GM12878 (cell line): Measurements from ENCODE around the gene LOXL3. TPM values are rescaled to one million over a fixed set of nuclear protein-coding genes. Genes with fewer than 3 reads are reported as not detected.

ENCODE experiments used
- CBX5 ChIP-seq: sonication (generic); IDR thresholded peaks from 2 replicates; pipeline ENCODE4 v1.6.1; 2016; ENCODE audit warnings: low read depth, moderate library complexity, mild to moderate bottlenecking, inconsistent platforms
- CHD1 ChIP-seq: IDR thresholded peaks from 2 replicates; pipeline ENCODE4 v1.6.1; 2012; ENCODE audit warnings: low read depth, low read length, improper control_type of control experiment
- CHD2 ChIP-seq: IDR thresholded peaks from 2 replicates; pipeline ENCODE4 v1.6.1; 2011; ENCODE audit warnings: low read depth, low read length, improper control_type of control experiment, borderline replicate concordance
- CUX1 ChIP-seq: IDR thresholded peaks from 2 replicates; pipeline ENCODE4 v1.6.1; 2012; ENCODE audit warnings: improper control_type of control experiment, low read depth, low read length; ENCODE audit not compliant: insufficient replicate concordance
- ETV6 ChIP-seq, 2 experiments: fragments of 450-650 bp in 1 of 2; IDR thresholded peaks in 1 of 2; conservative IDR thresholded peaks in 1 of 2; 2 replicates each; pipeline ENCODE4 v1.6.1; 2014; ENCODE audit warnings: antibody characterized with exemption in 1 of 2, borderline replicate concordance in 1 of 2, low read depth in 1 of 2, mild to moderate bottlenecking in 1 of 2, moderate library complexity in 1 of 2
- HCFC1 ChIP-seq: fragments of 150-350 bp; IDR thresholded peaks from 2 replicates; pipeline ENCODE4 v1.6.1; 2014; ENCODE audit warnings: low read length
- IKZF1 ChIP-seq: fragments of 450-650 bp; conservative IDR thresholded peaks from 2 replicates; pipeline ENCODE4 v1.6.1; 2017; ENCODE audit warnings: antibody characterized with exemption, mild to moderate bottlenecking
- JUND ChIP-seq: IDR thresholded peaks from 2 replicates; pipeline ENCODE4 v1.6.1; 2012; ENCODE audit warnings: low read depth, mild to moderate bottlenecking, low read length, improper control_type of control experiment, moderate library complexity
- KDM1A ChIP-seq: fragments of 200-600 bp; sonication (generic); IDR thresholded peaks from 2 replicates; pipeline ENCODE4 v1.6.1; 2016; ENCODE audit warnings: borderline replicate concordance
- NFYA ChIP-seq: IDR thresholded peaks from 2 replicates; pipeline ENCODE4 v1.6.1; 2011; ENCODE audit warnings: low read depth, mild to moderate bottlenecking, low read length, improper control_type of control experiment, borderline replicate concordance
- NKRF ChIP-seq: fragments of 450-650 bp; conservative IDR thresholded peaks from 2 replicates; pipeline ENCODE4 v1.6.1; 2017; ENCODE audit warnings: mild to moderate bottlenecking, moderate library complexity
- PAX8 ChIP-seq: fragments of 450-650 bp; IDR thresholded peaks from 2 replicates; pipeline ENCODE4 v1.6.1; 2017; ENCODE audit warnings: mild to moderate bottlenecking, moderate library complexity
- PML ChIP-seq: IDR thresholded peaks from 2 replicates; pipeline ENCODE4 v1.6.1; 2012; ENCODE audit warnings: low read length, inconsistent platforms
- POLR2AphosphoS2 ChIP-seq: IDR thresholded peaks from 2 replicates; pipeline ENCODE4 v1.6.1; 2011; ENCODE audit warnings: low read depth, mild to moderate bottlenecking, low read length, improper control_type of control experiment, moderate library complexity
- RELA ChIP-seq: fragments of 450-650 bp; IDR thresholded peaks from 2 replicates; pipeline ENCODE4 v1.8.0; 2014; ENCODE audit warnings: borderline replicate concordance; ENCODE audit not compliant: partially characterized antibody
- RELB ChIP-seq: fragments of 450-650 bp; IDR thresholded peaks from 2 replicates; pipeline ENCODE4 v1.6.1; 2017; ENCODE audit warnings: low read depth, mild to moderate bottlenecking, moderate library complexity
- RFX5 ChIP-seq: IDR thresholded peaks from 2 replicates; pipeline ENCODE4 v1.6.1; 2011; ENCODE audit warnings: low read depth, low read length, improper control_type of control experiment
- SPI1 ChIP-seq: IDR thresholded peaks from 2 replicates; pipeline ENCODE4 v1.6.1; 2011; ENCODE audit warnings: low read depth, mild to moderate bottlenecking, low read length, moderate library complexity, borderline replicate concordance; ENCODE audit not compliant: insufficient read depth
- WRNIP1 ChIP-seq: IDR thresholded peaks from 2 replicates; pipeline ENCODE4 v1.6.1; 2011; ENCODE audit warnings: low read depth, low read length, improper control_type of control experiment, borderline replicate concordance
- ZNF207 ChIP-seq: fragments of 450-650 bp; IDR thresholded peaks from 2 replicates; pipeline ENCODE4 v1.6.1; 2014; ENCODE audit warnings: antibody characterized with exemption, mild to moderate bottlenecking, borderline replicate concordance
- ZNF217 ChIP-seq: fragments of 450-650 bp; IDR thresholded peaks from 2 replicates; pipeline ENCODE4 v1.6.1; 2017; ENCODE audit warnings: antibody characterized with exemption, mild to moderate bottlenecking
- polyA plus RNA-seq, 11 experiments: library from polyadenylated mRNA; depleted of rRNA in 4 of 11; unstranded in 6 of 11; stranded (reverse) in 5 of 11; fragments of >200 nt; fragmentation: Nextera tagmentation in 4 of 11; fragmentation: Illumina TruSeq in 1 of 11; extraction: Ambion mirVana in 4 of 11; extraction: Trizol in 1 of 11; gene quantifications; 1 replicate in 1 of 11; 2 replicates in 10 of 11; pipeline versions ENCODE4 v1.2.1 to v1.2.3, GENCODE V29; 2011 to 2016; ENCODE audit warnings: inconsistent platforms in 2 of 11, missing spikeins in 2 of 11, low read depth in 1 of 11
- total RNA-seq, 4 experiments: library from RNA; depleted of rRNA in 3 of 4; stranded (reverse); fragments of >200 nt in 3 of 4; fragmentation: Illumina TruSeq in 1 of 4; extraction: Trizol in 1 of 4; gene quantifications; 2 replicates each; pipeline versions ENCODE4 v1.2.1 to v1.2.3, GENCODE V29; 2013 to 2021

LOXL3 gene
- total and polyA plus RNA-seq, 10 of the 15 experiments (the other 5 are each of a cell fraction or from before 2014, with no cell fraction given): 6.2 to 40.9 (median 23.3) TPM

GRCh38 chr2:74530239-74531187, 23.2 kb downstream of the LOXL3 start (continued):
- TF ChIP-seq CBX5 (no peak), RELB (peak; percentile 75), ZNF217 (no peak), PAX8 (no peak), POLR2AphosphoS2 (peak; percentile 71; the same call in 1 of the 2 replicates), PML (no peak), ZNF207 (peak; percentile 60; the same call in 1 of the 2 replicates), CUX1 (peak; percentile 86), SPI1 (peak; percentile 16; the same call in 1 of the 2 replicates), WRNIP1 (no peak), CHD2 (peak; percentile 64), CHD1 (no peak), NKRF (peak; percentile 91), KDM1A (no peak), RELA (peak; percentile 91), ETV6 (conservative IDR thresholded peaks at IDR 0.05 in 1 of 2, IDR thresholded peaks at IDR 0.05 in 1 of 2; ENCODE audit: borderline replicate concordance in 1 of 2, low read depth in 1 of 2) (no peak), RFX5 (0 out of 2 replicates have a peak, but pooled peaks have one; percentile 29), JUND (no peak), NFYA (no peak), HCFC1 (no peak), IKZF1 (peak; percentile 52)
